Endothelial cell (in vitro differentiated cells): ENCODE data around the gene FGR. TPM values are rescaled to one million over a fixed set of nuclear protein-coding genes. Genes with fewer than 3 reads are reported as not detected.

Source experiments
- DNase-seq: peaks from one replicate; pipeline ENCODE4 v3.0.0; 2021; ENCODE audit warnings: low spot score
- H3K27ac Mint-ChIP-seq: one replicate; pipeline ENCODE4 v1.8.0; 2021; ENCODE audit warnings: mixed read lengths, inconsistent platforms; ENCODE audit not compliant: unreplicated experiment
- H3K27me3 Mint-ChIP-seq: one replicate; pipeline ENCODE4 v1.8.0; 2021; ENCODE audit warnings: mild to moderate bottlenecking, moderate library complexity, mixed read lengths, inconsistent platforms; ENCODE audit not compliant: unreplicated experiment
- H3K36me3 Mint-ChIP-seq: one replicate; pipeline ENCODE4 v1.8.0; 2021; ENCODE audit warnings: mild to moderate bottlenecking, low read depth, mixed read lengths, inconsistent platforms; ENCODE audit not compliant: unreplicated experiment
- H3K4me1 Mint-ChIP-seq: one replicate; pipeline ENCODE4 v1.8.0; 2021; ENCODE audit warnings: mild to moderate bottlenecking, mixed read lengths, inconsistent platforms; ENCODE audit not compliant: unreplicated experiment
- H3K4me3 Mint-ChIP-seq: one replicate; pipeline ENCODE4 v1.8.0; 2021; ENCODE audit warnings: mild to moderate bottlenecking, mixed read lengths, inconsistent platforms; ENCODE audit not compliant: unreplicated experiment
- H3K9me3 Mint-ChIP-seq: one replicate; pipeline ENCODE4 v1.8.0; 2021; ENCODE audit warnings: mixed read lengths, inconsistent platforms; ENCODE audit not compliant: unreplicated experiment
- total RNA-seq: library from RNA; stranded (reverse); fragmentation: NEBNext Ultra II Directional; extraction: Animal tissue kit (Norgen Biotek cat#: 25700); gene quantifications from one replicate; pipeline ENCODE4 v1.2.1, GENCODE V29; 2021; ENCODE audit not compliant: unreplicated experiment
- TF ChIP-seq, protein P1 (sequence below): fragments of 200-600 bp; sonication (generic); IDR thresholded peaks from one replicate; pipeline ENCODE4 v1.5.0; 2021; ENCODE audit warnings: antibody characterized with exemption; ENCODE audit not compliant: unreplicated experiment

Gene FGR
- total RNA-seq, 1 donor from 2014 or later = 0.46 TPM

DNA sequence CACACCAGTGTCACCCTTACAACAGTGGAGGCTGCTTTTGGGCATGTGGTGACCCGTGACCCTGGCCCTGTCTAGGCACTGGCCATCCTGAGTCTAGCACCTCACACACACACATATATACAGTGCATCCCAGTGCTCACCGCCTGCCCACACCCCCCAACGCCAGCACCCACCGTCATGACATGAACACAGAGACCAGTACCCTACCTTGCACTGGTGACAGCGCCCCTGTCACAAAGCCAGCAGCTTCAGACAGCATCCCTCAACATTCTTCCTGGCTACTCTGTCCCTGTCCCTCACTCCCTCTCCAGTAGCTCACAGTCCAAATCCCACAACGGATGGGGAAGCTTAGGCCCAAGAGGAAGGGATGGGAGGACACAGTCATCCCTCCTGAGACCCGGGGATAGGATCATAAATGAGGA, 58.2 kb downstream of the FGR start:
- Mint-ChIP-seq H3K4me1 (peaks cover 35% of the 10 kb centered on the region), H3K27ac (peak overlapping the region; percentile 18), H3K4me3 (no peak overlapping the region), H3K36me3 (peaks cover 8% of the 10 kb centered on the region), H3K27me3 (peaks cover 7% of the 10 kb centered on the region), H3K9me3 (no peaks in the 10 kb centered on the region)
- TF ChIP-seq, protein P1, sequence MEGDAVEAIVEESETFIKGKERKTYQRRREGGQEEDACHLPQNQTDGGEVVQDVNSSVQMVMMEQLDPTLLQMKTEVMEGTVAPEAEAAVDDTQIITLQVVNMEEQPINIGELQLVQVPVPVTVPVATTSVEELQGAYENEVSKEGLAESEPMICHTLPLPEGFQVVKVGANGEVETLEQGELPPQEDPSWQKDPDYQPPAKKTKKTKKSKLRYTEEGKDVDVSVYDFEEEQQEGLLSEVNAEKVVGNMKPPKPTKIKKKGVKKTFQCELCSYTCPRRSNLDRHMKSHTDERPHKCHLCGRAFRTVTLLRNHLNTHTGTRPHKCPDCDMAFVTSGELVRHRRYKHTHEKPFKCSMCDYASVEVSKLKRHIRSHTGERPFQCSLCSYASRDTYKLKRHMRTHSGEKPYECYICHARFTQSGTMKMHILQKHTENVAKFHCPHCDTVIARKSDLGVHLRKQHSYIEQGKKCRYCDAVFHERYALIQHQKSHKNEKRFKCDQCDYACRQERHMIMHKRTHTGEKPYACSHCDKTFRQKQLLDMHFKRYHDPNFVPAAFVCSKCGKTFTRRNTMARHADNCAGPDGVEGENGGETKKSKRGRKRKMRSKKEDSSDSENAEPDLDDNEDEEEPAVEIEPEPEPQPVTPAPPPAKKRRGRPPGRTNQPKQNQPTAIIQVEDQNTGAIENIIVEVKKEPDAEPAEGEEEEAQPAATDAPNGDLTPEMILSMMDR = no peak
- no peak for DNase-seq

GRCh38 chr1:27575840-27576331, 59.1 kb downstream of the FGR start:
- Mint-ChIP-seq H3K27me3 (peaks cover 6% of the 10 kb centered on the region), H3K36me3 (peaks cover 7% of the 10 kb centered on the region), H3K4me1 (peaks cover 40% of the 10 kb centered on the region), H3K27ac (no peak overlapping the region), H3K9me3 (no peaks in the 10 kb centered on the region), H3K4me3 (no peak overlapping the region)
- TF ChIP-seq, protein P1 = no peak
- DNase-seq = peak; percentile 59

- TF ChIP-seq, protein P1 = peak; percentile 28
Measured at GRCh38 chr1:27574871-27575831, 59.8 kb downstream of the FGR start.

GRCh38 chr1:27574001-27574781, 60.8 kb downstream of the FGR start:
- Mint-ChIP-seq H3K36me3 (peaks cover 4% of the 10 kb centered on the region), H3K27me3 (peaks cover 8% of the 10 kb centered on the region), H3K4me3 (peak overlapping the region; percentile 80), H3K9me3 (no peaks in the 10 kb centered on the region), H3K27ac (peak overlapping the region; percentile 81), H3K4me1 (peaks cover 53% of the 10 kb centered on the region)
- TF ChIP-seq, protein P1 = no peak
- no peak for DNase-seq

More at GRCh38 chr1:27574871-27575831, 59.8 kb downstream of the FGR start:
- peaks cover 44% of the 10 kb centered on the region for H3K4me1 Mint-ChIP-seq
- H3K4me3 Mint-ChIP-seq = no peak overlapping the region
- H3K9me3 Mint-ChIP-seq = no peaks in the 10 kb centered on the region
- peak; percentile 79 for DNase-seq
- no peak overlapping the region for H3K27ac Mint-ChIP-seq
- peaks cover 4% of the 10 kb centered on the region for H3K36me3 Mint-ChIP-seq
- peaks cover 9% of the 10 kb centered on the region for H3K27me3 Mint-ChIP-seq
